Type B pancreatic cell (in vitro differentiated cells): Measurements from ENCODE around the gene UHRF1. TPM values are rescaled to one million over a fixed set of nuclear protein-coding genes. Genes with fewer than 3 reads are reported as not detected.

Experiments used
- DNase-seq: peaks from one replicate; pipeline ENCODE4 v3.0.0; 2021; ENCODE audit warnings: mixed read lengths; ENCODE audit not compliant: unreplicated experiment; ENCODE audit errors: extremely low spot score
- H3K27ac Mint-ChIP-seq: 2 replicates; pipeline ENCODE4 v1.8.0; 2021; ENCODE audit warnings: mild to moderate bottlenecking, mixed read lengths
- H3K27me3 Mint-ChIP-seq: 2 replicates; pipeline ENCODE4 v1.8.0; 2021; ENCODE audit warnings: mixed read lengths
- H3K36me3 Mint-ChIP-seq: 2 replicates; pipeline ENCODE4 v1.8.0; 2021; ENCODE audit warnings: mixed read lengths
- H3K4me1 Mint-ChIP-seq: one replicate; pipeline ENCODE4 v1.8.0; 2021; ENCODE audit warnings: mixed read lengths; ENCODE audit not compliant: unreplicated experiment
- H3K4me3 Mint-ChIP-seq: 2 replicates; pipeline ENCODE4 v1.8.0; 2021; ENCODE audit warnings: mild to moderate bottlenecking, mixed read lengths
- H3K9me3 Mint-ChIP-seq: 2 replicates; pipeline ENCODE4 v1.8.0; 2021; ENCODE audit warnings: mixed read lengths
- total RNA-seq: library from RNA; stranded (reverse); gene quantifications from 2 replicates; pipeline ENCODE4 v1.2.1, GENCODE V29; 2021; ENCODE audit warnings: low replicate concordance
- TF ChIP-seq, protein P1 (sequence below): fragments of 200-600 bp; sonication (generic); conservative IDR thresholded peaks from 2 replicates; pipeline ENCODE4 v1.5.0; 2021; ENCODE audit warnings: antibody characterized with exemption, mild to moderate bottlenecking

UHRF1 gene
- total RNA-seq, 1 donor from 2014 or later = 79.1 TPM

DNA sequence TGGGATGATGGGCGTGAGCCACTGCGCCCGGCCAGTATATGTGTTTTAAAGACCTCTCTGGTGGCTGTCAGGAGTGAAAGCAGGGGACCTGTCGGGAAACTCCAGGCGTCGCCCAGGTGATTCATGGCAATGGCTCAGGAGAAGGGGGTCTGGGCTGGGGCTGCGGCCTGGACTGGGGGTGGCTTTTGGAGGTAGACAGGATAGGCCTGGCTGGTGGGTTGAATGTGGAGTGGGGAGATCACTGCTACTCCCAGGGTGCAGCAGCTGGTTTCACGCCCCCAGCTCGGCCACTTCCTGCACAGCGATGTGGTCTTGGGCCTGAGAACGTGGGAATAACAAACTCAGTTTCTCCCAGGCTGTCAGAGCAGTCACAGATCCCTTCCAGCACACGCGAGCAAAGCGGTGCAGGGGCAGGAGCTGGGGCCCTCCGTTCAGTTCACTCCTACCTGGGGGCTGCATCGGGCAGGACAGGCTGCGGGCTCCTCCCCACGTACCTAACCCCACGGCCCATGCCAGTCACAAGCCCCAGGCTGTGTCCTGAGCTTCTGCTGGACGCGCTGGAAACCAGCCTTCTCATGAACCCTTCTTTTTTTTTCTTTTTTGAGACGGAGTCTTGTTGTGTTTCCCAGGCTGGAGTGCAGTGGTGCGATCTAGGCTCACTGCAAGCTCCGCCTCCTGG, 78.5 kb downstream of the UHRF1 start:
- Mint-ChIP-seq H3K4me1 (peaks cover 50% of the 10 kb centered on the region), H3K36me3 (peaks cover 8% of the 10 kb centered on the region), H3K27ac (peak overlapping the region; percentile 15), H3K9me3 (peaks cover 3% of the 10 kb centered on the region), H3K27me3 (no peaks in the 10 kb centered on the region), H3K4me3 (no peak overlapping the region)
- TF ChIP-seq, protein P1, sequence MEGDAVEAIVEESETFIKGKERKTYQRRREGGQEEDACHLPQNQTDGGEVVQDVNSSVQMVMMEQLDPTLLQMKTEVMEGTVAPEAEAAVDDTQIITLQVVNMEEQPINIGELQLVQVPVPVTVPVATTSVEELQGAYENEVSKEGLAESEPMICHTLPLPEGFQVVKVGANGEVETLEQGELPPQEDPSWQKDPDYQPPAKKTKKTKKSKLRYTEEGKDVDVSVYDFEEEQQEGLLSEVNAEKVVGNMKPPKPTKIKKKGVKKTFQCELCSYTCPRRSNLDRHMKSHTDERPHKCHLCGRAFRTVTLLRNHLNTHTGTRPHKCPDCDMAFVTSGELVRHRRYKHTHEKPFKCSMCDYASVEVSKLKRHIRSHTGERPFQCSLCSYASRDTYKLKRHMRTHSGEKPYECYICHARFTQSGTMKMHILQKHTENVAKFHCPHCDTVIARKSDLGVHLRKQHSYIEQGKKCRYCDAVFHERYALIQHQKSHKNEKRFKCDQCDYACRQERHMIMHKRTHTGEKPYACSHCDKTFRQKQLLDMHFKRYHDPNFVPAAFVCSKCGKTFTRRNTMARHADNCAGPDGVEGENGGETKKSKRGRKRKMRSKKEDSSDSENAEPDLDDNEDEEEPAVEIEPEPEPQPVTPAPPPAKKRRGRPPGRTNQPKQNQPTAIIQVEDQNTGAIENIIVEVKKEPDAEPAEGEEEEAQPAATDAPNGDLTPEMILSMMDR = no peak
- no peak for DNase-seq

DNA sequence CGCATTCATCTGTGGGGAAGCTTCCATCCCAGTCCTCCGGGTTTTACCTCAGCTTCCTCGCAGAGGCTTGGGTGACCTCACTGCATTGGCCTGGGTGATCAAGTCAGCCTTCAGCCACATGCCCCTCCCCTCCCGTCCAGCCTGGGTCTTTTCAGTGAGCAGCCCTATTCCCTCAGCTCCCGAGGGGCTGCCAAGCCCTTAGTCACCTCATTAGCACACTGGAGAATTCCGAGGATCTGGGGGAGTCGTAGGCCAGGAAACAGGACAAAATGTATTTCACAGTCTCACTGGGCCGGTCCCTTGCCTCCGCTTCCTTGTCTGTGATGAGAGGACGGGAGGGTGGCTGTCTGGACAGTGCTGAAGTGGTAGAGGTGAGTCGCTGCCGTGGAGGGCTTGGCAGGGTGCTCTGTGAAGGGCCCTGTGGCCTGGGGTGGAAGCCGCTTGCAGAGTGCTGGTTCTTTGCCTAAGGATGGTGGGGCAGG, 79.5 kb downstream of the UHRF1 start:
- Mint-ChIP-seq H3K27me3 (no peaks in the 10 kb centered on the region), H3K9me3 (peaks cover 4% of the 10 kb centered on the region), H3K36me3 (peaks cover 12% of the 10 kb centered on the region), H3K27ac (no peak overlapping the region), H3K4me1 (peaks cover 50% of the 10 kb centered on the region), H3K4me3 (no peak overlapping the region)
- TF ChIP-seq, protein P1 = no peak
- DNase-seq = no peak

DNA sequence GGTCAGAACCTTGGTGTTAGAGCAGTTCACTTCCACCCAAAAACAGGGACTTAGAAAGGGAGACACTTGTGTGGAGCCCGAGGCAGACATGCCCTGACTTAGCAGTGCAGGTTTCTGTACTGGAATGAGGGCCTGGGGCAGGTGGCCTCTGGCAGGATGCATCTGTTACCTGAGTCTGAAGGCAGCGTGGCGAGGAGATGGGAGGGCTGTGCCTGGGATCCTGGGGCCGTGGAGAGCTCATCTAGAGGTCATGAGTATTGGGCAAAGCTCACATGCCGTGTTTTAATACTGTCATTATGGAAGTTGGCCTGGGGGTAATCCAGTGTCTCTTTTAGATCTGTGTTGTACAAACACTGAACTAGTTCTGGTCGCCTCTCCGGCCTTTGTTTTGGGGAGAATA, 81.0 kb downstream of the UHRF1 start:
- peak overlapping the region; percentile 41 for H3K27ac Mint-ChIP-seq
- DNase-seq = no peak
- H3K4me1 Mint-ChIP-seq = peaks cover 41% of the 10 kb centered on the region
- peaks cover 4% of the 10 kb centered on the region for H3K9me3 Mint-ChIP-seq
- H3K4me3 Mint-ChIP-seq = no peak overlapping the region
- H3K27me3 Mint-ChIP-seq = no peaks in the 10 kb centered on the region
- peaks cover 12% of the 10 kb centered on the region for H3K36me3 Mint-ChIP-seq
- TF ChIP-seq, protein P1 = no peak

DNA sequence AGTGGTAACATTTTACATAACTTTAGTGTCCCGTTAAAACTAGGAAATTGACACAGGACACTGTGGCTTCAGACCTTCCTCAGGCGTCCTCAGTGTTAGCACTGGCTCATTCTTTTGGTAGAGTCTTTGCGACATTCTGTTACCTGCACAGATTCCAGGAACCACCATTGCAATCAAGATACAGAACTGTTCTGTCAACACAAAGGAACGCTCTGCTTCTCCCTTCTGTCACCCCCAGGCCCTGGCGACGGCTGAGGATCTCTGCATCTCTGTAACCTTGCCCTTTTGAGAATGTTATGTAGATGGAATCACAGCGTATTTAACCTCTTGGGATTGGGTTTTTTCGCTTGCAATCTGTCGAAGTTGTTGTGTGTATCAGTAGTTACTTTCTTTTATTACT, 82.2 kb downstream of the UHRF1 start:
- peak overlapping the region; percentile 4 for H3K27ac Mint-ChIP-seq
- H3K4me3 Mint-ChIP-seq = no peak overlapping the region
- H3K4me1 Mint-ChIP-seq = peaks cover 33% of the 10 kb centered on the region
- peaks cover 4% of the 10 kb centered on the region for H3K9me3 Mint-ChIP-seq
- TF ChIP-seq, protein P1 = no peak
- no peaks in the 10 kb centered on the region for H3K27me3 Mint-ChIP-seq
- peaks cover 12% of the 10 kb centered on the region for H3K36me3 Mint-ChIP-seq
- DNase-seq = no peak

DNA sequence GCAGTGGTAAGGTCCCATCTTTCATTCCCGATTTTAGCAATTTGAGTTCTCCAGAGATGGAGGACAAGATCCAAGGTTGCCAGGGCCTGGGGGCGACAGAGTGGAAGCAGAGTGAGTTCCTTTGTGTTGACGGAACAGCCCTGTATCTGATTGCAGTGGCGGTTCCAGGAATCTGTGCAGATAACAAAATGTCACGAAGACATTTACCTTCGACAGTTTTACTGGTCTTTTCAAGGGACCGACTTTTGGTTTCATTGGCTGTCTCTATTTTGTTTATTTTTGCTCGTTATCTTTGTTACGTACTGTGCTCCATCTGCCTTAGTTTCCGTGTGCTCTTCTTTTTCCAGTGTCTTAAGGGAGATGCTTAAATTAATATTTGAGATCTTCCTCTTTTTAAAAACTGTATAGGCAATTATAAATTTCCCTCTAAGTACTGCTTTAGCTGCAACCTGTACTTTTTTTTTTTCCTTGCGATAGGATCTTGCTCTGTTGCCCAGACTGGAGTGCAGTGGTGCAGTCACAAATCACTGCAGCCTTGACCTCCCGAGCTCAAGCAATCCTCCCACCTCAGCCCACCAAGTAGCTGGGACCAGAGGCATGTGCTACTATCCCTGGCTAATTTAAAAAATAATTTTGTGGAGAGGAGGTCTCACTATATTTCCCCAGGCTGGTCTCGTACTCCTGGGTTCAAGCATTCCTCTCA, 82.8 kb downstream of the UHRF1 start:
- peaks cover 15% of the 10 kb centered on the region for H3K36me3 Mint-ChIP-seq
- peak overlapping the region; percentile 4 for H3K27ac Mint-ChIP-seq
- H3K4me3 Mint-ChIP-seq = no peak overlapping the region
- TF ChIP-seq, protein P1 = no peak
- no peak for DNase-seq
- H3K27me3 Mint-ChIP-seq = no peaks in the 10 kb centered on the region
- H3K4me1 Mint-ChIP-seq = peaks cover 30% of the 10 kb centered on the region
- peaks cover 4% of the 10 kb centered on the region for H3K9me3 Mint-ChIP-seq
